HEK293T (cell line): ENCODE data around the gene OR5K1.

Source experiments
- CTCF ChIA-PET: fragments of 350-600 bp; formaldehyde crosslinking; extraction: SDS; loops from one replicate; lab custom pipeline; 2021; ENCODE audit warnings: antibody characterized with exemption, inconsistent platforms; lab: Yijun Ruan, JAX
- POLR2A ChIA-PET: fragments of 350-600 bp; formaldehyde crosslinking; extraction: SDS; loops from one replicate; lab custom pipeline; 2020; ENCODE audit warnings: antibody characterized with exemption, inconsistent platforms; lab: Yijun Ruan, JAX
- DNase-seq: peaks from one replicate; pipeline ENCODE4 v3.0.0; 2012; ENCODE audit warnings: mixed read lengths; ENCODE audit errors: extremely low spot score
- ARNT ChIP-seq: fragments of 450-650 bp; IDR thresholded peaks from 2 replicates; pipeline ENCODE4 v1.6.1; 2017; ENCODE audit warnings: mild to moderate bottlenecking
- BHLHE40 ChIP-seq: fragments of 450-650 bp; IDR thresholded peaks from 2 replicates; pipeline ENCODE4 v1.6.1; 2016; ENCODE audit warnings: mild to moderate bottlenecking, moderate library complexity, borderline replicate concordance
- ELF4 ChIP-seq: fragments of 450-650 bp; IDR thresholded peaks from 2 replicates; pipeline ENCODE4 v1.6.1; 2017; ENCODE audit warnings: antibody characterized with exemption
- FOXK2 ChIP-seq: fragments of 450-650 bp; IDR thresholded peaks from 2 replicates; pipeline ENCODE4 v1.6.1; 2016; ENCODE audit warnings: mild to moderate bottlenecking
- L3MBTL2 ChIP-seq: fragments of 450-650 bp; conservative IDR thresholded peaks from 2 replicates; pipeline ENCODE4 v1.6.1; 2016; ENCODE audit warnings: mild to moderate bottlenecking
- NFRKB ChIP-seq: fragments of 450-650 bp; IDR thresholded peaks from 2 replicates; pipeline ENCODE4 v1.6.1; 2016; ENCODE audit warnings: mild to moderate bottlenecking, moderate library complexity
- PKNOX1 ChIP-seq: fragments of 450-650 bp; IDR thresholded peaks from 2 replicates; pipeline ENCODE4 v1.6.1; 2016
- SP1 ChIP-seq: fragments of 450-650 bp; IDR thresholded peaks from 2 replicates; pipeline ENCODE4 v1.6.1; 2017
- TARDBP ChIP-seq: fragments of 450-650 bp; IDR thresholded peaks from 2 replicates; pipeline ENCODE4 v1.6.1; 2016
- ZNF384 ChIP-seq: fragments of 450-650 bp; IDR thresholded peaks from 2 replicates; pipeline ENCODE4 v1.6.1; 2016

OR5K1 gene

DNA sequence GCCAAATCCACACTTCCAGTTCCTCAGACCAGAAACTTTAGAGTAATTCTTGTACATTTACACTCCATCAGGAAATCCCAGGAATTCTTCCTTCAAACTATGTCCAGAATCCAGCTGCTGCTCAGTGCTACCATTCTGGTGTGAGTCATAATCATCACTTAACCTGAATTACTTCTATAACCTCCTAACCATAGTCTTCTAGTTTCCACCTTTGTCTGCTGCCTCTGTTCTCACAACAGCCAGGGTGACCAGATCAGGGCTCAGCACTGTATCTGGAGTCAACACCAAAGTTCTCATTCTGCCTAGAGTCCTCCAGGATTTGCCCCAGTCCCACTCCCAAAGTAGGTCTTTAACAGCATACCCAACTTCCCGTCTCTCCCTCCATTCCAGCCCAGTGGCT, 56.4 kb downstream of the OR5K1 start:
- CTCF ChIA-PET: no interaction called here
- TF ChIP-seq SP1 (no peak), ARNT (no peak), ELF4 (no peak), BHLHE40 (no peak), ZNF384 (no peak), TARDBP (no peak), L3MBTL2 (no peak), PKNOX1 (no peak)
- POLR2A ChIA-PET: no interaction called here
- DNase-seq: no peak

- ChIA-PET CTCF (no interaction called here), POLR2A (interaction anchor here (1.0 to 1.2 kb wide), 3 partner anchors 11 to 22 kb away, joined by 3 read pairs; no protein-coding TSS in a partner anchor)
- TF ChIP-seq NFRKB: no peak
- TF ChIP-seq ZNF384: no peak
- TF ChIP-seq ARNT: no peak
- TF ChIP-seq L3MBTL2: no peak
- TF ChIP-seq FOXK2: no peak
- no peak for TF ChIP-seq PKNOX1
- DNase-seq: peak; percentile 44
These were observed 59.0 kb downstream of the OR5K1 start for GRCh38 chr3:98521897-98522543.
